GM19328 (cell line): Measurements from ENCODE around the gene RTTN.
"Not testable (repeated sequence)": the region's sequence is repeated elsewhere in the genome, so short reads cannot be mapped to it uniquely, and the experiment has no call there.

Experiments used
- ATAC-seq: cut with Tn5 transposase; IDR thresholded peaks from one replicate; pipeline ENCODE4 v1.9.1; 2021; ENCODE audit warnings: mild to moderate bottlenecking, moderate library complexity; ENCODE audit not compliant: unreplicated experiment

RTTN gene

DNA sequence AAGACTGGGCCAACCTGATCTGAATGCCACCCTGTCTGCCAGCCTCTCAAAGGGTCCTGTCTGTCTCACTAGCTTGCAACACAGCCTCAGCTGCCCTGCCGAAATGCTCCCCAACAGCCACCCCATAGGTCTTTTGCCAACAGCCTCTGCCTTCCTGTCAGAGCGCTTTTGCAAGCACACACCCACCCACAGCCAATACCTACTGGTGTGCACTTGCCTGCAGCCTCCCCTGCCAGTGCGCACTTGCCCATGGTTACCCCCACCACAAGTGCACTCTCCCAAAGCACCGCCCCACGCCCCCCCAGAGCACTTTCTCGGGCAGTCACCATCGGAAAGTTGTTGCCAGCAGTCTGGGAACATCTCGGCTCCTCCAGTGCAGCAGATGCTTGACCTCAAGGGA, 48.6 kb downstream of the RTTN start:
- no peak for ATAC-seq

DNA sequence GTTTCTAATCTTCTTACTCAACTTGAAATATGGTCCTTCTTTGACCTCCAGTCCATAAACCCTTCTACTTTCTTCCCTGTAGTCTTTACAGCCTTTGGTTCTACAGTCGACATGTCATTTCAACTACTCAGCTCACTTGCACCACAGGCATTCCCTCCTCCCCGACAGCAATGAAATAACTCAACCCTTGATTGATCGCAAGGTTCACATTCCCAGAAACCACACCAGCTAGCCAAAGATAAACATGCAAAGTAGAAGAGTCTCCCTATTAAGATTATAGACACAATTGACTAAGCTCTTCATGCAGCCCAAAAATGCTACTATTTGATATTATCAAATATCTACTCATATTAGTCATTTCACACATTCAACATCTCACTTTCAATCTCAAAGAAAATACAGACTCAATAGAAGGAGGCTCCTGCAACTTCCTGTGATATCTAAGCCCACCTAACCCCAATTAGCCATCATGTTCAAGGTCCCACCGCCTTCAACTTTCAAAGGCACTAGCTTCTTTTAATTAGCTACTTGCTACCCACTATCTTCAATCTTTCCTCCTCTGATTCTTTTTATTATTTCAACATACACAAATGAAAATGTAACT, 50.8 kb downstream of the RTTN start:
- ATAC-seq = no peak

DNA sequence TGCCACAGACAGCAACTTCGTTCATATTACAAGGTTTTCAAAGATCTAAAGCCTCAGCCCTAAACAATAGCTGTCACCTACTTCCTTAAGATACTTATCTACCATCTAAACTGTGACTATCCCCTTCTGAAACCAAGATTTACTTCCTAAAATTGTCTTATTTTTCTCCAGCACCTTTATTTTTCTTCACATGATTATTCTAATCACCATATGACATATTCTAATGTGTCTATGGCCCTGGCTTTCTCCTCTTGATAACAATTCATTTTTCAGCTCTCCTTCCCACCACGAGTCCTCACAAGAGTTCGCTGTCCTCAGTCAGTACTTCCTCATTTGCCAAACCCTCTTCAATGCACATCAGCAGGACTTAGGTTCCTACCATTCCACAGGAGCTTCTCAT, 53.9 kb downstream of the RTTN start:
- no peak for ATAC-seq

DNA sequence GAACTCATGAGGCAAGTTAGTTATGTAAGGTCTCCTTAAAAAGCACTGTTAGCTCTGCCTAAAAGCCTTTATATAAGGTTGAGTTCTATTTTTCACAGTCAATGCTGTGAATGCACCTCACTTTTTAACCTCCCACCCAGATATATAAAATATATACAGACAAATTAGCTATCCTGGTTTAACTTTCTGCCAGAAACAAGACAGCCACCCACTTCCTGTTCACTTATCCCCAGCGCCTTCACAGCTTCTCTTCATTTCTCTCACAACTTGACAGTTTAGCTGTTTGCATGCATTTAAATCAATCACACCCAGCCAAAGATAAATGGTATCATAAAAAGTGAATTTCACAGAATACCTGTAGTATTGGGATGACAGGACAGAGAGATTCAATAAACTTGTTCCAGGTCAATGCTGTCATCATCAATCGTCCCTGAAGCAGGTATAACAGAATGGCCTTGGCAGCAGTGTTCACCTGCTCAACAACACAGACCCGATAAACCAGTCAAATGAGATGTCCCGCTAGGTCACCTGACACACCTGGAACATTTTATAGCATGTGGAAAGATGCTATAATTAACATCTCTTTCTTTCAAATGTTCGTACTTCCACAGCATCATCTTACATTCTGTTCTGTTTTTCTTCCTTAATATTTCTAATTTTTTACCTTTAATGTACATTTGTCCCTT, 55.7 kb downstream of the RTTN start:
- ATAC-seq = no peak

DNA sequence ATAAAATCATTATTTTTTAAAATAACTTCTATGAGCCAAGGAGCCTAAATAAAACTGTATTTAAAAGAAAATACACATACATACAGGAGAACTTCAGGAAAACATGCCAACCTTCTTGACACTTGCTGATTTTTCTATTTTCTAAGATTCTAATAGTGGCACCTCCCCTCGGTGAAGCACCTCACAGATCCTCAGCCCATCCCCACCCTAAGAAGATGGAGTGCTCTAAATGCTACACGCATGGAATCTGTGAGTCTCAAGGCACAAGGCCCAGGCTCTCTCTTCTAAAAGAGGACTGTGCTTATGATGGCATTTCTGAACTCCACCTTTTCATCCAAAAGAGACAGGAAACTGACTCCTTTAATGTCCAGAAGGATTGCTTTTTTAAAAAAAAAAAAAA, 56.3 kb downstream of the RTTN start:
- no peak for ATAC-seq

DNA sequence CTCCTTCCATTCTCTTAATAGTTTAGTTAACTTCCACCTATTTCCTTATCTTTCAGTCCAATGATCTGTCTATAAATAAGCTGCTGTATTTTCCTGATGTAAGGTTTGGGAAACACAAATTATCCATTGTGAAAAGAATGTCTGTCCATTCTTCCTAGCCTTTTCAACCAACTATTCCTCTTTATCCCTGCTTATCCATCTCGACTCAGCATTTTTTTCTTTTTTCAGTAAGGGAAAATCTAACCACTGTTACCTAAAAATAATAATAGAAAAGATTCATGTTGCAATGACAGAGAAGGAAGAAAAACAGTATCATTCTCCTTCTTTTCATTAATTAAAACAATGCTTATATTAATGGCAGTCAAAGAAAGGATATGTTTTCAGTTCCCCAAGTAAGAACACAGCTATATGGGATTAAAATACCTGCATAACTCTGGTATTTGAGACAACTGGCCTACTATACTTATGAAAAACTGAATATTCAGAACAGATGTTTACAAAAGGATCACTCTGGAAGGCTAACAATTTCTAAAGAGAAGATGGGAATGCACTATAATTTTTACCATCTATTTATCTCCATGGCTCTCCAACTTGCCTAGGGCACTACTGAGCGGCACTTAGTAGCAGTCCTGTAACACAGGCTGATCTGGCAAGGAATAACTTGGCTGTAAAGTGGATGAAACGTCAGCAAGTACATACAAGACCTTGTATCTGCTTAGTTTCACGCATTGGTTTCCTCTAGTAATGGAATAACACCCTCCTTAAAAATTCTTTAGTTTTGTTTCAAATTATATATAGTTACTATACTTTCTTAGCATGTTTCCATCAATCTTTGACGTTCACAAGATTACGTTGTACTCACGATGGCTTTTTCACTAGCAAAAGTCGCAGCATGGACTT, 57.2 kb downstream of the RTTN start:
- no peak for ATAC-seq

DNA sequence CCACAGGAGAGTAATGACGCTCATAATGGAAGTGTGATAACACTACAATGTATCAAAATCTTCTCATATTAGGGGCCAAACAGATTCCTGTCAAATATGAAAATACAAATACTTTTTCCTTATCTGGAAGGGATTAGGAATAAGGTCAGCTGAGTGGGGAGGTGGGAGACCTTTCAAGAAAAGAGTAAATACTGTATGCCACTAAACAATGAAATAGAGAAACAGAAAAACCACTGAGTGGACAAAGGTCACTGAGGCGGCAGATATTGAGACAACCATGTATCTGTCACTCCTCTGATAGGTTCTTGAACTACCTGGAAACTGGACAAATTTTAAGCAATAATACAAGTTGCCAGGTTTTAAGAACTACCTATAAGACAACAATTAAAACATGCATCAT, 59.3 kb downstream of the RTTN start:
- ATAC-seq = no peak

DNA sequence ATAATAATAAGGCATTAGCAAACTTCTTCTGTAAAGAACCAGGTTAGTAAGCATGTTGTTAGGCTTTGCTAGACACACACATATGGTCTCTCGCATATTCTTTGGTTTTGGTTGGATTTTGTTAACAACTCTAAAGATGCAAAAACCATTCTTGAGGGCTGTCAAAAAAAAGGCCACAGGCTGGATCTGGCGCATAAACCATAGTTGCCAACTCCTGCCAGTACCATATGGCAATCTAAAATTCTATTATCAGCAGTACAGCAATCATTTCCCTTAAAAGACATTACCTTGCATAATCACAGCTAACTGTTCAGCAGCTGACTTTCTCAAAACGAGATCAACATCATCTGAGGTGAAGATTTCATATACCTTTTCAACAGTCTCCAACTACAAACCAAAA, 63.5 kb downstream of the RTTN start:
- no peak for ATAC-seq

DNA sequence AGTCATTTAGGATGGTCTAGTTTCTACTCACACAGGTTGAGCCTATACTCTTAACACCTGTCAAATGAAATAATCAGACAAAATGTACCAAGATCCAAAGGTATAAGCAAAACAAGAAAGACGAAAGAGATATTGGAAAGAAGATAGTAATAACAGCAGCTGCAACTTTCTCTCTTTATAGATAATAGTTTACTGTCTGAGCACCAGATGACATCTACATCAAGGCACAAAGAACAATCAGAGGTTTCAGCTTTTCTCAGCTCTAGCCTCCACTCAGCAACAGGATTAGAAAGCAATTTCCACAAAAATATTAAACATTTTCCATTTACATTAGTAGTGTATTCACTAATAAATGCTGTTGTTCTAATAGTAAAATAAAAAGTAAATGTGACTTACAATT, 66.3 kb downstream of the RTTN start:
- ATAC-seq = no peak

DNA sequence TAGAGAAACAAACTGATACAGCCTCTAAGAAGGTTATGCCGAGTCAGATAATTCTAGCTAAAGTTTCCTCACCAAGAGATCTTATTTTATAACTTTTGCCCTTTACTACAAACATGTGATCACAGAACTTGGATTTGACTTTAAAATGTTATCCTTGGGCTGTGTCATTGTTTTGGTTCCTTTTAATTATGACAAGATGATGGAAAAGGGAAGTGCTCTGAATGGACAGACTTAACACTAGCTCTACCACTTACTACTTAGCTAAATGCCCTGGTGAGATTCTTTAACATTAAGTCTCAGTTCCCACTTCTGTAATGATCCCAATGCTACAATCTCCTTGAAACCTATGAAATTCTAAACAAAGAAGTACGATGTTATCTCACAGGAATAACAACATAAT, 69.9 kb downstream of the RTTN start:
- no peak for ATAC-seq

DNA sequence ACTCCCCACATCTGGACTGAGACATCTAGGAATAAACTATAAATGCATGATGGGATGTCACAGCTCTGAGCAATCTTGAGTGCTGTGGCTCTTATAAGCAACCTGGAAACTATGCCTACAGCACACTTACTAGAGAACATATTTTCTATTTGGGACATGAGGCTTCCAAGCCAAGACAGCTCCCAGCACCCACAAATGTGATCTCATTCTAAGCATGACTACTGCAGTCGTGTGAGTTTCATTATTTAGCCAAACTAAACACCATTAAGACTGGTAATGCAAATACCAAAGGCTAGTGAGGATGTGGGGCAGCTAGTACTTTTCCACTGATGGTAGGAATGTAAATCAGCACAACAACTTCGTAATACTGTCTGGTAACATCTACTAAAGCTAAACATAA, 72.5 kb downstream of the RTTN start:
- ATAC-seq = no peak

DNA sequence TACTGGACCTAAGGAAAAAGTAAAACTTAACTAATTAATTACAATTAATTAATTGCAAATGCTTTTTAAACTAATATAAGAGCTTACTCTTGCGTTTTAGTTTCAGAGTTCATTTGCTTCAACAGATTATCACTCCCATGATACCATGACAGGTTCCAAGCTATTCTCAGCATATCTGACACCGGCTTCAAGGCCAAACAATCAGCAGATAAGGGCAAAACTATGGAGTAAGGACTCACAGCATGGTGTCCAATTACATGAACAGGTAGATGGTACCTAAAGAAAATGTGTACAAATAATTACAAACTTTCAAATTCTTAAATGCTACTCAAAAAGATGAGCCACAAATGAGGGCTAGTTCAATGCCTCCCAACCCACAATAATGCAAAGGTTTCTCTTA, 77.2 kb downstream of the RTTN start:
- ATAC-seq = no peak

DNA sequence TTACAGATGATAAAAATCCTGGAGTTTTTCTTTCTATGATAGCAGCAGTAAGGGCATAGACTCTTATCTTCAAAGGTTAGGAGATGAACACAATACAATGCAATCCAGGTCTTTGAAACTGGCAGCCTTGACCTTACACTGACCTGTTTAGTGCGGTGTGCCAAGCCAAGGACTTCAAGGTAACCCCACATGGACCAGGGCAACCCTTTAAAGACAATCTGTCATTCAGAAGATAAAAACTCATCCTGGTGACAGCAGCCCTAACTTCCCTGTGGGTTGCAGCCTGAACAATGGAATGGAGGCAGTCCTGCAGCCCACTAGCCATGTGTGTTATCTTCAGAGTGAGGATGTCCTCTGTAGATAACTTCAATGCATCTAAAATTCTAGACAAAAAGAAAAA, 78.1 kb downstream of the RTTN start:
- ATAC-seq = no peak

DNA sequence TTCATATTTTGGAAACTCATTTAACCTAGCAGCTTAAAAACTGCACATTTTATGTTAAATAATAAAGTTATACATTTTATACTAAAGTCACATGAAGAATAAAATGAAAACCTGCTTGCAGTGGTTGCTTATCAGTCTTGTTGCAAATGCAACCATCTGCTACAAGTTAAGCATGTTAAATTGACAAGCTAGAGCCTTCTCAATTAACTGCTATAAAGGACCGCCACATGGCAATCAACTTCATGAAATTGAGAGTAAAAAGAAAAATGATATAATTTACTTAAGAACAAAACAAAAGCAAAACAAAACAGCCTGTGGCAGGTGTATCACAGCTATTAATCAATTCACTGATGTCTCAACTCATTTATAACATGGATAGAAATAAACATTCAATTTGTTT, 78.7 kb downstream of the RTTN start:
- no peak for ATAC-seq

DNA sequence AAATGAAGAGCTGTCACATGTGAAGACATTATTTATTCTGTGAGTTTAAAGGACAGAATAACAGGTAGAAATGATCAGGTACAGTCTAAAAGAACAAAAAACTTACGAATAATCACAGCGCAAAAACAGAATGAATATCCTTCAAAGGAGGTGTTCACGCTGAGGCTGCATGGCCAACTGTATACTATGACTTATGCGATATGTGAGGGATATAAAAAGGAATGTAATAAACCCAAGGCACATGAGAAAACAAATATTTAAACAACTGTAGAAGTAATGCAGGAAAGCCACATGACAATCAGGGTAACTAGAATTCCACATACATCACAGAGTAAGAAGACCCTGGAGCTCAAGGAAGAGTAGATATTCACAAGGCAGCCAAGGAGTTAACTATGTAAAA, 81.3 kb downstream of the RTTN start:
- ATAC-seq = no peak

DNA sequence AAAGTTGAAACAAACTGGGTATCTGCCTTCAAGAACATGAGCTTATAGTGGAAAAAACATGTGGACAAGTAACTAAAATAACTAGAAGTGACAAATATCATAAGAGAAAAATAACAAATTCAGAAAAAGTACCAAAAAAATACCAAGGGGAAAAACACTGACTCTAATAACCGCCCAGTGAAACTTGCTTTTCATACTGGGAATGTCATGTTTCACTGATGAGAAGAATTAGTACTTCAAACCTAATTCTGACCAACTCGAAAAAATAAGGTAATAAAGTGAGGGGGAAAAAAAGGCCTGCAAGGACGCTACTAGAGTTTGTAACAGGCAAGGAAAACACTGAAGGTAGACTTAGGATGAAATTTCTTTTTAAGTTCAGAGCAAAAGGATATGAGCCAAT, 83.6 kb downstream of the RTTN start:
- no peak for ATAC-seq

DNA sequence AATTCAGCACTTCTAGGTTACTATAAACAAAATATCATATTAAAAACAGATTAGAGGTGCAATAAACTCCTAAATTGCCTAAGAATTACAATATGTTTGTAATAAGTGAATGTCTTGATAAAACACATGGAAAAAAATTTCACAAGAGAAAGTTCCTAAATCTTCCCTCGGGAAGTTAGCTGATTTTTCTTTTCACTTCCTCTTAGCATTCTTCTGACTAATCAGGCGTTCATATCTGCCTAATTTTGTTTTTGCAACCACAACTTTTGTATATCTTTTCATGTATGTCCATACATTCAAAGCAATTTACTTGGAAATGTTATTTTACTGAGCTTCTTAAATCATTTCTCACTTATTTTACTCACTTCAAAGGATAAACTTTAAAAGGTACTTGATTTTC, 88.5 kb downstream of the RTTN start:
- no peak for ATAC-seq

DNA sequence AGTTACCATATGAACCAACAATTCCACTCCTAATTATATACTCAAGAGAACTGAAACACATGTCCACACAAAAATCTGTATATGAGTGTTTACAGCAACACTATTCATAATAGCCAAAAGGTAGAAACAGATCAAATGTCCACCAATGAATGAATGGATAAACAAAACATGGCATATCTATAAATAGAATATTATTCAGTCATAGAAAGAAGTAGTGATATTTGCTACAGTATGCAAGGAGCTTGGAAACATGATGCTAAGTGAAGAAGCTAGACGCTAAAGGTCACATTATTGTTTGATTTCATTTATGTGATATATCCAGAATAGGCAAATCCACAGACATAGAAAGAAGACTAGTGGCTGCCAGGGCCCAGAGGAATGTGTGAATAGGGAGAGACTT, 92.0 kb downstream of the RTTN start:
- ATAC-seq = no peak

DNA sequence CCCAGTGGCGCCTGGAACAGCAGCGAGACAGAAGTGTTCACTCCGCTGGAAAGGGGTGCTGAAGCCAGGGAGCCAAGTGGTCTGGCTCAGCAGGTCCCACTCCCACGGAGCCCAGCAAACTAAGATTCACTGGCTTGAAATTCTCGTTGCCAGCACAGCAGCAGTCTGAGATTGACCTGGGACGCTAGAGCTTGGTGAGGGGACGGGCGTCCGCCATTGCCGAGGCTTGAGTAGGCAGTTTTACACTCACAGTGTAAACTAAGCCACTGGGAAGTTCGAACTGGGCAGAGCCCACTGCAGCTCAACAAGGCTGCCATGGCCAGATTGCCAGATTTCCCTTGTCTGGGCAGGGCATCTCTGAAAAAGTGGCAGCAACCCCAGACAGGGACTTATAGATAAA, 94.8 kb downstream of the RTTN start:
- ATAC-seq = no peak

DNA sequence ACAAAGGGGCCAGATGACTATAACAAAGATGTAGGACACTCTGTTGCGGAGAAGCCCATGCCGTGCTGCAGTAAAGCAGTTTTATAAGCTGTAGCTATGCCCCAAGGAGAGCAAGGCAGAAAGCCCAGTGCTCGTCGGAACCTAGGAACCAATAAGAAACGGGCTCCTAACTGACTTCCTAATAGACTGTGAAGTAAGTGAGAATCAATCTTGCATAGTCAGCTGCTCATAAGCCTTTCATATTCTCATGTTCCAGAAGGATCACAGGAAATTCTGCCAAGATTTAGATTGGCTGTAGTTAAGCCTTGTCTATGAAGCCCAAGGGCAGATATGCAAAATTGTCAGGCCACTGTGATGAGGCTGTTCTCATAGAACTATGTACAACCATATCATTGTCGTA, 98.4 kb downstream of the RTTN start:
- no peak for ATAC-seq

DNA sequence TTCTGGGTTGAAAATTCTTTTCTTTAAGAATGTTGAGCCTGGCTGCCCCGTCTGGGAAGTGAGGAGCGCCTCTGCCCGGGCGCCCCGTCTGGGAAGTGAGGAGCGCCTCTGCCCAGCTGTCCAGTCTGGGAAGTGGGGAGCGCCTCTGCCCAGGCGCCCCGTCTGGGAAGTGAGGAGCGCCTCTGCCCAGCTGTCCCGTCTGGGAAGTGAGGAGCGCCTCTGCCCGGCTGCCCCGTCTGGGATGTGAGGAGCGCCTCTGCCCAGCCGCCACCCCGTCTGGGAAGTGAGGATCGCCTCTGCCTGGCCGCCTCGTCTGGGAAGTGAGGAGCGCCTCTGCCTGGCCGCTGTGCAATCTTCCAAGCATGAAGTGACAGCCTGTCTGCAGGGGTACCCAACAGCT, 102.6 kb downstream of the RTTN start:
- not testable (repeated sequence) for ATAC-seq

DNA sequence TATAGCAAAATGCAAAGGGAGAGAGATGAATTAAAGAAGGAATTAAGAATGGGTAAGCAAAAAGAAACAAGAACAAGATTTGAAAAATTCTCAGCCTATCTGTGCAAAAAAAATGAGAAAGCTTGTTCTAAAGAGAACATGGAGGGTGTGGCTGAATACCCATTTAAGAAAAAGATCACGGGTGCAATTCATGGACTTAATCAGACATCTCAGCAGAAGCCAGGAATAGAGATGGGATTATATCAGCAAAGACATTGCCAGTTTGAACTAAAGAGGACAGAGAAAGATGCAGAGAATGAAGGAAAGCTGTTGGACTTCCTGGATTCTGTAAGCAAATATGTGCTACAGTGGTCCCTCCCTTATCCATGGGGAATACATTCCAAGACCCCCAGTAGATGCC, 115.6 kb downstream of the RTTN start:
- no peak for ATAC-seq
